GM12865 (cell line): Measurements from ENCODE around the gene CLCA1.

ENCODE experiments used
- DNase-seq: peaks from one replicate; pipeline ENCODE4 v3.0.0; 2010; ENCODE audit warnings: low read depth
- H3K4me3 ChIP-seq: 2 replicates; pipeline ENCODE4 v1.5.1; 2011; ENCODE audit warnings: mild to moderate bottlenecking, low read depth, low read length, control low read depth
- CTCF ChIP-seq: IDR thresholded peaks from 2 replicates; pipeline ENCODE4 v1.5.1; 2011; ENCODE audit warnings: low read length, control low read depth, low read depth, inconsistent platforms; ENCODE audit not compliant: insufficient read depth; ENCODE audit errors: missing control alignments

CLCA1 gene

GRCh38 chr1:86520789-86521521, 52.2 kb downstream of the CLCA1 start:
- no peak overlapping the region for H3K4me3 ChIP-seq
- DNase-seq = no peak
- TF ChIP-seq CTCF = no peak

GRCh38 chr1:86521522-86521891, 52.8 kb downstream of the CLCA1 start:
- no peak overlapping the region for H3K4me3 ChIP-seq
- TF ChIP-seq CTCF = no peak
- no peak for DNase-seq

- no peak for DNase-seq
- no peak overlapping the region for H3K4me3 ChIP-seq
- TF ChIP-seq CTCF = no peak
Observed at GRCh38 chr1:86522240-86522639, 53.5 kb downstream of the CLCA1 start.

GRCh38 chr1:86523670-86524354, 55.1 kb downstream of the CLCA1 start:
- no peak overlapping the region for H3K4me3 ChIP-seq
- TF ChIP-seq CTCF = no peak
- DNase-seq = no peak

DNA sequence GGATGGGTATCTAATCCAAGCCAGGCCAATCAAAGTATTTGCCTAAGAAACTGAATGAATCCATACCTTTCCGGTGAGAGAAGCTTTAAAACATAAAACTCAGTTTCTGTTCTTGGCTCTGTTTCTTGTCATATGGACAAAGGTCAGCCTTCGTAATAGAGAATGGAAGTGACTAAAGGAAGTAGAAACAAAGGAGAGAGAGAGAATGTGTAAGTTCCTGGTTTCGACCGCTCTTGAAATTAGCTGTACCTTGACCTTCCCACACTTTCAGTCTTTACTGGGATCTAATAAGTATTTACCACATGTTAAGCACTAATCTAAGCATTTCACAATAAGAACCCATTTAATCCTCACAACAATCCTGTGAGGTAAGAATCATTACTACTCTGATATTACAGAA, 58.6 kb downstream of the CLCA1 start:
- TF ChIP-seq CTCF = no peak
- DNase-seq = no peak
- H3K4me3 ChIP-seq = no peak overlapping the region

DNA sequence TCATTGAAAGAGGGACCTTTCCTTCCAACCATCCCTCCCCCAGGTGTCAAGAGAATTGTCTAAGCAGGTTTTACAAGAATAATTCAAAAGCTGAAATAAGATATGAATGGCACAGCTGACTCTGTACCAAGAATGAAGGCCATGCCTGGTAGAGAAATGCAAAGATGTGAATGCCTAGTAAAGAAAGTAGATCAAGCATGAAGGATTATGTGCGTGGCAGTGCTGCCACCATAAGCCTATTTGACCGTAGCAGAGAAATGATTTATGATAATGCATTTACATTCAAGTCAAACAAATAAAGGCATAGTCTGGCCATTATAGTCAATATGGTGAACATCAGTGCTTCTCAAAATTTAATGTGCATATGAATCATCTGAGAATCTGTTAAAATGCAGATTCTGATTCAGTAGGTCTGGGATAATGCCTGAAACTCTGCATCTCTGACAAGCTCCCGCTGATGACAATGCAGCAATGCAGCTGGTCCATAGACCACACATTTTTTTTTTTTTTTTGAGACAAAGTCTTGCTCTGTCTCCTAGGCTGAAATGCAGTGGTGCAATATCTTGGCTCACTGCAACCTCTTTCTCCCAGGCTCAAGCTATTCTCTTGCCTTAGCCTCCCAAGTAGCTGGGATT, 61.6 kb downstream of the CLCA1 start:
- no peak for TF ChIP-seq CTCF
- no peak overlapping the region for H3K4me3 ChIP-seq
- no peak for DNase-seq
